HG03469 (cell line): ENCODE measurements around the gene MMP28.
A peak's percentile ranks its signal among the peaks of the same experiment; 100 is the strongest.

Experiments used
- ATAC-seq: cut with Tn5 transposase; IDR thresholded peaks from one replicate; pipeline ENCODE4 v1.9.1; 2021; ENCODE audit warnings: mild to moderate bottlenecking, moderate library complexity, moderate number of reproducible peaks; ENCODE audit not compliant: unreplicated experiment

Gene MMP28, protein sequence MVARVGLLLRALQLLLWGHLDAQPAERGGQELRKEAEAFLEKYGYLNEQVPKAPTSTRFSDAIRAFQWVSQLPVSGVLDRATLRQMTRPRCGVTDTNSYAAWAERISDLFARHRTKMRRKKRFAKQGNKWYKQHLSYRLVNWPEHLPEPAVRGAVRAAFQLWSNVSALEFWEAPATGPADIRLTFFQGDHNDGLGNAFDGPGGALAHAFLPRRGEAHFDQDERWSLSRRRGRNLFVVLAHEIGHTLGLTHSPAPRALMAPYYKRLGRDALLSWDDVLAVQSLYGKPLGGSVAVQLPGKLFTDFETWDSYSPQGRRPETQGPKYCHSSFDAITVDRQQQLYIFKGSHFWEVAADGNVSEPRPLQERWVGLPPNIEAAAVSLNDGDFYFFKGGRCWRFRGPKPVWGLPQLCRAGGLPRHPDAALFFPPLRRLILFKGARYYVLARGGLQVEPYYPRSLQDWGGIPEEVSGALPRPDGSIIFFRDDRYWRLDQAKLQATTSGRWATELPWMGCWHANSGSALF

DNA sequence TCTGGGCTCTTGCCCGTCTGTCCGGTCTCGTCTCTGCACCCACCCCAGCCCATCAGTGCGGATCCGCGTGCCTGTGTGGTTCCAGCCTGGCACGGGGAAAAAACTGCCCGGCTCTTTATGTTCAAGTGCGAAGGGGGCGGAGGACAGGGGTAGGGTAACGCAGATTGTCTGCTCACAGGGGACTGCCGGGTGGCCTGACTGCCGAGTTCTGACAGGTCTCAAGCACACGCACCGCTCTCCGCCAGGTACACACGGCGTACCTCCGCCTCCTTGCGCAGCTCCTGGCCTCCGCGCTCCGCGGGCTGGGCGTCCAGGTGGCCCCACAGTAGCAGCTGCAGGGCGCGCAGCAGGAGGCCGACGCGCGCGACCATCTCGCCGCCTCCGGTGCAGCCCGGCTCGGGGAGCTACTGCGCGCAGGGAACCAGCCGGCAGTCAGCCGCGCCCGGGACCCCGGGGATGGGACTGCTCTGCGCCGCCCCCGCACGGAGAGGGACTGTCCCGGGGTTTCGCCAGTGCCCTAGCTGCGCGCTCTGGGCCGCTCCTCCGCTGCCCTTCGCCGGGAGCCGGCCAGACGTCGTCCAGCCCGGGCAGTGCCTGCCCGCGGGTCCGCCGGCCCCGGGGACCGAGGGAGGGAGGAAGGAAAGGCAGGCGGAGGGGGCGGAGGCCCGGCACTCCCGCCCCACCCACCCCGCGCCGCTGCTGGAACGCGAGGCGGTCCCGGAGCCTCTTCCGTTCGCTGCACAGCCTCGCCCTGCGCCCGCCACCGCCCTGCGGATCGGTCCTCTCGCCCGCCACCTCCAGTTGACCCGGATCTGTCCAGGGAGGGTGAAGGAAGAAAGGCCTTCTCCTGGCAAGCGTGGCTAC lies at the start of gene MMP28:
MMP28 (minus strand) TSS at position 635 of the 864 bp plus-strand sequence; CDS start at position 371, 264 bp downstream.
- ATAC-seq = no peak

DNA sequence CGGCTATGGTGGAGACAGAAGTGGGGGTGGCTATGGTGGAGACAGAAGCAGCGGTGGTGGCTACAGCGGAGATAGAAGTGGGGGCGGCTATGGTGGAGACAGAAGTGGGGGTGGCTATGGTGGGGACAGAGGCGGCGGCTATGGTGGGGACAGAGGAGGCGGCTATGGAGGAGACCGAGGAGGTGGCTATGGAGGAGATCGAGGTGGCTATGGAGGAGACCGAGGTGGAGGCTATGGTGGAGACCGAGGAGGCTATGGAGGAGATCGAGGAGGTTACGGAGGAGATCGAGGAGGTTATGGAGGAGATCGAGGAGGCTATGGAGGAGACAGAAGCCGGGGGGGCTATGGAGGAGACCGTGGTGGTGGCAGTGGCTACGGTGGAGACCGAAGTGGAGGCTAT lies 49.1 kb upstream of the MMP28 start:
- ATAC-seq = no peak

DNA sequence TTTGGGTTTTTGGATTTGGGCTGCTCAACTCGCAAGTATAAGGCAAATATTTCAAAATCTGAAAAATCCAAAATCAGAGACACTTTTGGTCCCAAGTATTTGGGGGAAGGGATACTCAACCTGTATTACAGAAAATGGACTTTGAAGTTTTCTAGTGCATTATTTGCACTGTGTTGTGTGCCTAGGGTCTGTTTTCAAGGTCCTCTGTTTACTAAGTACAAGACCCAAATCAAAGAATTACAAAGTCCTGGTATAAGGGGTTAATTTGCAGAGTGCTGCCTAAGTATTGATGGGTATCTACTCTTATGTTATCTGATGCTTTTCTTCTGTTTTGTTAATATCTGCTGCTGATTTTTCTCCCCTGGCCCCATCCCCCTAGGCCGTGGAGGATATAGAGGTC lies 48.3 kb upstream of the MMP28 start:
- ATAC-seq = no peak

DNA sequence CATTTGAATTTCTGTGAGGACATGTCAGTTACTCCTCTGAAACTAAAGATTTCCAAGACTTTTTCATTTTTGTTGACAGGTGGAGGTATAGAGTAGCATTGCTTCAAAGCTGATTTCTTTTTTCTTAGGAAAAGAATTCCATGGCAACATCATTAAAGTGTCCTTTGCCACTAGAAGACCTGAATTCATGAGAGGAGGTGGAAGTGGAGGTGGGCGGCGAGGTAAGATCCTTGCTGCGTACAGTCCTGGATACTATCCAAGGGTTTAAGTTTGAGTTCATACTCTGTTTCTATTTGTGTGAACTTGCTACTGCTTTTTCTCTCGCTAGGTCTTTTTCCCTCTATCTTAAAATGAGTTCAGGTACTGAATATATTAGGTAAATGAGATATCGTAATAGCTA lies 46.8 kb upstream of the MMP28 start:
- ATAC-seq = no peak

DNA sequence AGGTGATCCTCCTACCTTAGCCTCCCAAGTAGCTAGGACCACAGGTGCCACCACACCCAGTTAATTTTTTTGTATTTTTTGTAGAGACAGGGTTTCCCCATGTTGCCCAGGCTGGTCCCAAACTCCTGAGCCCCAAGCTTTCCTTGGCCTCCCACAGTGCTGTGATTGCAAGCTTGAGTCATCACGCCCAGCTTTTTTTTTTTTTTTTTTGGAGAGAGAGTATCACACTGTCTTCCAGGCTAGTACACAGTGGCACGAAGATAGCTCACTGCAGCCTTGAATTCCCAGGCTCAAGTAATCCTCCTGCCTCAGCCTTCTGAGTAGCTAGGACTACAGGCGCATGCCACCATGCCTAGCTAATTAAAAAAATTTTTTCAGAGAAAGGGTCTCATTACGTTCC lies 46.1 kb upstream of the MMP28 start:
- ATAC-seq = no peak

DNA sequence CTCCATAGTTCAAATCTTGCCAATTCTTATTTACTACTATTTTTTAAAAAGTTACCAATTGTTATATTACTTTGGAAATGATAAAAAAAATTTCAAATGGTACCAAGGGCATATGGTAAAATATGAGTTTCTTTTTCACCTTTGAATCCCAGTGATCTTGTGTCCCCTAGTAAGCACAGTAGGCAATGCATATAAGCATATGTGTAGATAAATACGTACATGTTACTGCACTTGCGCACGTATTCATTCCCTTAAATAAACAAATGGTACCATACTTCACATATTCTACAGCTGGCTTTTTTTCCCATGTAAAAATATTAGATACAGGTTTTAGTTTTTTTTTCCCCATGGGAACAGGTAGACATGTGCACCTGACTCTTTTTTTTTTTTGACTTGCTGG lies 45.7 kb upstream of the MMP28 start:
- no peak for ATAC-seq

DNA sequence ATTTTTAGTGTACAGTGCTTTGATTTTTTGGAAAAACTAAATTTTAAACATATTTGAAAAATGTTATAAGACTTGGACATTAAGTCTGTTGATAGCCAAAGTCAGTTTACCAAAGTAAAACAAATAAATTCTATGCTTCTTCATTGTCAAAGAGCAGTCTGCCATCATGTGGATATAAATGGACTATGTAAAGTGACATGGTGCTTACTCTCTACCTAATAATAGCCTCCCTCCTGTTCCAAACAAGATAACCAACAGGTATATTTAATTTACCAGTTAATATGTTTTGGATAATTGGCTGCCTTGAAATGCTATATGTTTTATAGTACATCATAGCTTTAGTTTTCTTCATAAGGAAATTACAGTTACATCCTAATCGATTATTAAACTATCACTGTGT lies 29.8 kb upstream of the MMP28 start:
- no peak for ATAC-seq

DNA sequence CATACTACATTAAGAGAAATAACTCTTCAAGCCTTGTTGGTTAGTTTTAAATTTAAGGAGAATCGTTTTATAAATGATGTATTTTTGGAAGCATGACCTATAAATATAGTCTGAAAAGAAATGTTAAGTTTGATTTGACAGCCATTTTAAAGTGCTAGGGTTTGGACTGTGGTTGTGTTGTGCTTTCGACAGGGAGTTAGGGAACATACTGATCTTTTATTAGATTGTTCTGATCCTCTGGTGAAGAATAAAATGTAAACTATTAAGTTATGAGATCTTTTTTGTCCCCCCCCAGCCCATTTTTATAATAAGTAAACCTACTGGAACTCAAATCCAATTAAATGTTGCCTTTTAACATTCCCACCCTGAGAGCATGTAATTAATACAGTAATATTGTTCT lies 25.9 kb upstream of the MMP28 start:
- no peak for ATAC-seq

DNA sequence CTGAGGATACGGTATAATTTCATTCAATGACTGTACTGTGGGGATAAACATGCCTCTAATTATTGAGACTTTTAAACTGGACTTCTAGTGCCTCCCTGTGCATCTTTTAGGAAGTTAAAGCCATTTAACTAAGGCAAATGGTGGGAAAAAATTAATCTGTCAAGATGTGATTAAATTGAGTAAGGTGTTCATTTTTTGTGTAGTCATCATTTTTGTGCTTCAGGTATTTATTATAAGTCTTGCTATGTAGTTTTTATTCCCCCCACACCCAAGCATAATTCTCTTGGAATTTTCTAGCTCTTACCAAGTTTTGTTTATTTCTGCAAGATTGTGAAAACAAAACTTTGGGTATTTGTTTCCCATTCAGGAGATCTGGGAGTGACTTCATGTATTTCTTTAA lies 24.0 kb upstream of the MMP28 start:
- no peak for ATAC-seq

DNA sequence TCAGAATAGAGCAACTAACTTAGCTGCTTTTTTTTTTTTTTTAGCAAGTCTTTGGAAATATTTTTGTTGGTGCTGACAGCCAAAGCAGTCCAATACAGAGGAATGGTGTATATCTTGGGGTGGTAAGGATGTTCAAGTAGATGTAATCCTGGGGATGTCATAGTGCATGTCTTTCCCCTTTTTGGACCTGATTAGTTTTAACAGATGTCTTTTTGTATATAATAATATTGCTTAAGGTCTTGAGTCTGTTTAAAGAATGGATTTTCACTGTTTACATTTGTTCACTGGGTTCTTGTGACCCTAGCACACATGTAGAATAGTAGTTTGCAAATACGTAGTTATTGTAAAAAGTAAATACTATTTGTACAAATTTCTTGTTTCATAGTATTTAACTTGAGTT lies 21.8 kb upstream of the MMP28 start:
- ATAC-seq = no peak

DNA sequence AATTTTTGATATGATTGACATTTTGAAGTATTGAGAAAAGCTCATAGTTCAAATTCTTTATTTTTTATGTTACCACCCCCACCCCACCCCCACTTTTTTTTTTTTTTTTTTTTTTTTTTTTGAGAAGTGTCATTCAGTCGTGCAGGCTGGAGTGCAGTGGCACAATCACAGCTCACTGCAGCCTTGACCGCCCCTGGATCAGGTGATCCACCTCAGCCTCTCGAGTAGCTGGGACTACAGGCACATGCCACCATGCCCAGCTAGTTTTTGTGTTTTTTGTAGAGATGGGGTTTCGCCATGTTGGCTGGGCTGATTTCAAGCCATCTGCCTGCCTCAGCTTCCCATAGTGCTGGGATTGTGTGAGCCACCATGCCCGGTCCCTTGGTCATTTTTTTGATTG lies 21.3 kb upstream of the MMP28 start:
- ATAC-seq = no peak

DNA sequence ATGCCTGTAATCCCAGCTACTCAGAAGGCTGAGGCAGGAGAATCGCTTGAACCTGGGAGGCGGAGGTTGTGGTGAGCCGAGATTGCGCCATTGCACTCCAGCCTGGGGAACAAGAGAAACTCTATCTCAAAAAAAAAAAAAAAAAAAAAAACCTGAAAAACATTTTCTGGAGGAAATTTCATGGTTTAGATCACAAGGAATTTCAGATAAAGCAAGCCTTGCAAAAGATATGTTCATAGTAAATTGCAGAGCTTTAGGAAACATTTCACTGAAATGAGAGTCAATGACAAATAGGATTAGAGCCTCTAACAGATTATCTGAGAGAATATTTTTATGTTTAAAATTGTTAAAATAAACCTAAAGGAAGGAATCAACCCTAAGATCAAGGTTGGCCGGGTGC lies 17.0 kb upstream of the MMP28 start:
- ATAC-seq = no peak

DNA sequence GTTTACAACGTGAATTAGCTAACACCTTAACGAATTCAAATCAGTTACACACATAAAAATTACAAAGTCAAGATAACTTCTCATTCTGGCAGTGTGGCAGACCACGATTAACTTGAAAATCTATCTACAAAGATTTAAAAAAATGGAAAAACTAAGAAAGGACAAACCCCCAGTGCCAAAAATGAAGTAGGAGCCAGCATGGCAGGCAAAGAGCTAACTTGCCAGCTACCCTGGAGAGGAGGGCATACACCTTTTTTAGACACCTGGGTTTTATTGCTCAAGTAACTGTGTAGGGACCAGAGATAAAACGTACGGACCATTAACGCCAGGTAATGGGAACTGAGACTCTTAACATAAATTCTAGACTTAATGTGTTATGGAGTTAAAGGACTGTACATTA lies 16.3 kb upstream of the MMP28 start:
- no peak for ATAC-seq

DNA sequence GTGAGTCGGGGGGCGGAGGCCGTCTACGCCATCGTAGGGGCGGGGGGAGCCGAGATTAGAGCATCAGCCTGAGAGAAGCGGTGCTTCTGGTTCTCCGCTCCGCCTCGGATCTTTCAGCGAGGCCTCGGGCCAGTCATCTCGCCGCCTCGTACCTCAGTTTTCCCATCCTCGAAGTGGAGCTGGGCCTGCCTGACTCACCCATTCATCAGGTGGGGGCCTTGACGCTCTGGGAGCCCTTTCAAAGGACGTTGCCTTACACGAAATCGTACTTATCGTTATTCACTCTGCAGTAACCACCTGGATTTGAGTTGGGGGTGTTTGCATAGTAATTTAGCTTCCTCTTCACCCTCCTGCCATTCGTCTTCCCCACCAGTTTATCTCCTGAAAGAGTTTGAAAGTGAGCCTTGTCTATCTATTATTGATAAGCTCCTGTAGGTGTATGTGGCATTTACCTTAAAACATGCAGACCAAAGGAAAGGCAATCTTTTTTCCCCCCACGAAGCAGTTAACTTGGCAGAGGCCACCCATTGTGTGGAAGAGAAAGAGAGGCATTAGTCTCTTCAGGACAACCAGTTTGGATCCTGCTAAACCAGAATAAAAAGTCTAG lies 14.5 kb upstream of the MMP28 start:
- no peak for ATAC-seq

DNA sequence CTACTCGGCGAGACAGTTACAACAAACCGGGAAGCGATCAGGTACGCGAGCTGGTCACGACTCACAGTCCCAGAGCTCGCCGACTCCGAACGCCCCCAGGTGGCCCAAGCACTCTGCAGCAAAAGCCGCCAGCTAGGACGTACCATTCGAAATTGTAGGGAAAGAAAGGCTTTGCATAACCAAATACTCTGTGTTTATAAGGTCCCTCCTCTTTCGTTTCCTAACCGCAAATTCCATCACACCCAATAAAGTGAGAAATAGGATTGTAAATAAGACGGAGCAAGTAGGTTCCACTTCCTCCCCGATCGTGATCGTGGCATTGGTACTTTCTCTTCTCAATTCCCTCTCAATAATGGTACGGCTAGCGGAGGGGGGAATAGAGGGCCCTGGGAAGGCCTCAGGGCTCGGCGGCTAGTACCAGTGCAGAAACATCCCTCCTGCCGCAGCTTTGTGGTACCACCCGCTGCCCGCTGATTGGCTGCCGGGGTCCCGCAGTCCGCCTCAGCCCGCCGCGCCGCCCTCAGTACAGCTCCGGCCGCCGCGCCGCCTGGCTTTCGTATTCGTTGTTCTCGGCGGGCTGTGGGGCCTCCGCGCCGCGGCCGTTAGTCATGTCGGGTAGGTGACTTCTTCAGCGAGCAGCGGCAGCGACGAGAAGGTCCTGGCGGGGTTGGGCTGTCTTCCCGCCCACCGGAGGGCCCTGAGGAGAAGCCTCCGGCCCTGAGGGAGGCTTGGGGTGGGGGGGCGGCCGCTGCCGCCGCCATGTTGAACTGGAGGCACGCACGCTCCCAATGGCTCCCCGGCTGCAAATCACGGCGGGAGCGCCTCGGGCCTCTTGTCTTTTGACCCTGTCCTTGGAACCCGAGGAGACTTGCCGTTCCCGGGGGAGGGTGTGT lies 13.8 kb upstream of the MMP28 start, which contains the start of gene TAF15:
TAF15 (plus strand) TSS at position 523 of the 893 bp plus-strand sequence; CDS start at position 609, 86 bp downstream.
- ATAC-seq = peak; percentile 66

DNA sequence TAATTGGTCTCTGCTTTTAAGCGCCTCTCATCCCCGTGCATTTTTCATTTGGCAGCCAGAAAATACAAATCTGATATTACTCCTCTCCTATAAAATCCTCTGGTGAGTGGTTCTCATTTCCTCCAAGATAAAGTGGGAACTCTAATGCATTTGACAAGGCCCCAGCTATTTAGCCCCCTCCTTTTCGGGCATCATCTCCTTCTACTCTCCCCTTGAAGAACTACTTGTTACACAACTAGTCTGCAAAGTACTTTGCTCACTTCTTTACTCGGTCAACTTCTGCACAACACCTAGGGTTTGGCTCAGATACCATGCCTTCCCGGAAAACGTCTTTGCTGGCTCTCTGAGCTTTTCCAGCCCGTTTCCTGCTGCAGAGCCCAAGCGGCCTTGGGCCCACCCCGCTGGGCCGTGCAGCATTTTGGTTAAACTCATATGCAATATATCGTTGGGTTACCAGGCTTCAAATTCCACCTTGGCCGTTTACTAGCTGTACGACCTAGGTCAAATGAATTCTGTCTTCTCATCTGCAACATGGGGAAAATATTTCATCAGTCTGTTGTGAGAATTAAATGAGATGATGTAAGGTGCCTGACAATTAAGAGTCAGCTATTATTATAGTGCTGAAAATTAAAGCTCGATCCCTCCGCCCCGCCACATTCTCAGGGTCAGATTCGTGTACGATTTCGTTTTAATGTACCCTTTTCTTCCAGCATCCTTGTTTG lies 13.0 kb upstream of the MMP28 start:
- no peak for ATAC-seq

DNA sequence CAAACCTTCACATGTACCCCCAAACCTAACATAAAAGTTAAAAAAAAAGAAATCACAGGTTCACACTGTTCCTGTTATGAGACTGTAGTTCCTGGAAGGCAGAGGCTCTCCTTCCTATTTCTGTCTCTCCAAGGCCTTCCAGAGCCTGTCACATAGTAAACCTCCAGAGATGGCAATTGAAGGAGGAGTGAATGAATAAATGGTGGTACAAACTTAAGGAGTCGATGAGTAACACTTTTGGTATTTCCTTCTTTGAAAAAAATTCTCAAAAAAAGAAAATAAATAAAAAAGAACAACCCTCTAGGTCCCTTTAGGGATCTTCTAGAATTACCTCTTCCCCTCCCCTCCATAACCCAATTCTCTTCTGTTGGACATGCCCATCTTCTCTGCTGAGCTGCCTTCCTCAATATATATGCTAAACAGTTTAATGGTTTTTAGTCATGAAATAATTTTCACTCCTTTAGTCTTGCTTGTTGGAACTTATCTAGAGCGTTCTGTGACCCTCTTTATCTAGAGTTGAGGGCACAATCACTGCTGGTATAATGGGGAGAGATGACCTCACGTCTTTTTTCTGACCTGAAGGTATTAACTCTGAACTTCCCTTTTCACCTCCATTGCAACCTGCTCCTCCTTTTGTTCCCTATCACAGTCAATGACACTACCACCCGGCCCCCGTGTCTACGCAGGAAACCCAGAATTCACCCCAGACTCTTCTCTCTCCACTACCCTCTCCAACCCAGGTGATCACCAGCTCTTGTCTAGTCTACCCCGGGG lies 12.1 kb upstream of the MMP28 start:
- ATAC-seq = no peak

DNA sequence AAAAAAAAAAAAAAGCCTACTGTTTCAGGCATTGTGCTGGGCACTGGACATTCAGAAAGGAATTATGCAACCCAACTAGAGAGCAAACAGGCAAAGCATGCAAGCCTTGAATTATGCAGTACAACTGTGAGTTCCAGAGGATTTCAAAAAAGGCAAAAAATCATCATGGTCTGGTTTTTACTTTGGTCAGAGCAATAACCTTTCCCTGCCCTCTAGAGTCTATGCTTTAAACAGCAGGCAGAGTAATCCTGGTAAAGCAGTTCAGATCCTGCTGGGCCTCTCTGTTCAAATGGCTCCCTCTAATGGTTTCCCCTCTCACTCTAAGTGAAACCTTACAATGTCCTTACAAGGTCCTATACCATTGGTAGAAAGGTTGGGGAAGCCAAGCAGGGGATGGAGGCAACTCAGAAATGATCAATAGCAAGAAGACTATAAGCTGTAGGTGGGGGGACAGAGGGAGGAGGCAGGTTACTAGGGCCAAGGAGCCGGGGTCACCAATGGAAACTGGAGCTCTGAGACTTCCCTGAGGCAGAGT lies 9.3 kb upstream of the MMP28 start:
- ATAC-seq = no peak
